Measurements from ENCODE around the gene ZRANB3.

The ZRANB3 gene

DNA sequence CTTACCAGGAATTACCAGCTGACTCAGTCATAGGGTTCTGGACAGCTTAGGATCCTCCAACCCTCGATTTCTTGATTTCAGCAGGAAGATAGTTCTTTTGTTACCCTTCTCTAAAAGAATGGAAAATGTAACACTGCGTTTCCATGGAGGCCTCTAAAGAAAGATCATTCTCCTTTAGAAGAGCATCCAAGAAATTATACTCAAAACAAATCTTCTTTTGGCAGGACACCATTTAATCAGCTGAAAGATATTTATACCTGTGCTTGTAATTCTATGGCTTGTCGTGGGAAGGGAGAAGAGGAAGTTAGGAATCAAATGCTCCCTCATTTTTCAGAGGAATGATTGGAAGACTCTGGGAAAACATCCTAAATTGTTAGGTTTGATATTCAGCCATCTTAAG, 348.4 kb downstream of the ZRANB3 start:
- in situ Hi-C loops (cut with MboI; ENCODE audit: low sequenced_read_pairs) = no loop called here

DNA sequence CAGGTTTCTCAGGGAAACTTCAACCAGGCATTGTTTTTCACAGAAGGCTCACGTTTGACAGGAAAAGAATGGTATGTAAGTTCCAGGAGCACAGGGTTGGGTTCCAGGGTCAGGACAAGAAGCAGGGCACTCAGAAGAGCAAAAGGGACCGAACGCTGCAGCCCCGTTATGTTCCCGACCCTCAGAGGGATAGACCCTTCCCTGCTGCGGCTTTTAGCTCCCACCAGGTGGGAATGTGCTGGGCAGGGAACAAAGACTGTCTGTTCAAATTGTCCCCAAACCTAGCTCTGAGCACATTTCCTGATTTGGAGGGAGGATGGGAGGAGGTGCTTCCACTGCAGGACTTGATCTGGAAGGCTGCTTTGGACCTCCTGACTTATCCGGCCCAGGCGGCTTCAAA, 348.8 kb downstream of the ZRANB3 start:
- in situ Hi-C loops (cut with MboI; ENCODE audit: low sequenced_read_pairs) = no loop called here

DNA sequence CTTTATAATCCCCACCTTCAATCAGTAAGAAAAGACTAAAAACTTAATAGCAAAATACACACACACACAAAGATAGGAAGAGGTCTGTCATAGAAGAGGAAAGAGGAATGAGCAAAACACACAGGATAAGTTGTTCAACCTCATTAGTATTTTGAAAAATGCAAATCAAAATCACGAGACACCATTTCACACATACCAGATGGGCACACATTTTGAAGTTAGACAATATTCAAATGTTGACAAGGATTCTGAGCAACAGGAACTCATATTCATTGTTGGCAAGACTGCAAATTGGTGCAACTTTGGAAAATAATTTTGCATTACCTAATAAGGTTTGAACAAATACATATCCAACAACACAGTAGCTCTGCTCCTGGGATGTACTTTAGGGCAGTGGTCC, 351.3 kb downstream of the ZRANB3 start:
- in situ Hi-C loops (cut with MboI; ENCODE audit: low sequenced_read_pairs) = no loop called here

DNA sequence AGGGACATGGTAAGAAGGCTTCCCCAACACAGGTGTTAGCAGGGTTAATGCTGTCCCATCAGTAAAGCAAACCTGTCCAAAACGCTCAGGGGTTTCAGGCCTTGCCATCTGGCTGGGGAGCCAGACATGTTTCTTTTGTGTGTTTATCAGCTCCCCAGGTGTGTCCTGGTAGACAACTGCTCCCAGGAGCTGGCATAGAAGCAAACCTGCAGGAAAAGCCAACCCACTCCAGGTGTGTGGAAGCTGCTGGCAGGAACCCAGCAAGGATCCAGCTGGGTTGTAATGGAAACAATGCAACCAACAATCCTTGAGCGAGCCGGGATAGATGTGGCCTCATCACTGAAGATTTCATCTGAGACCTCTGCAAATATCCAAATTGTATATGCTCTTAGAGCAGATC, 355.8 kb downstream of the ZRANB3 start:
- in situ Hi-C loops (cut with MboI; ENCODE audit: low sequenced_read_pairs) = no loop called here

DNA sequence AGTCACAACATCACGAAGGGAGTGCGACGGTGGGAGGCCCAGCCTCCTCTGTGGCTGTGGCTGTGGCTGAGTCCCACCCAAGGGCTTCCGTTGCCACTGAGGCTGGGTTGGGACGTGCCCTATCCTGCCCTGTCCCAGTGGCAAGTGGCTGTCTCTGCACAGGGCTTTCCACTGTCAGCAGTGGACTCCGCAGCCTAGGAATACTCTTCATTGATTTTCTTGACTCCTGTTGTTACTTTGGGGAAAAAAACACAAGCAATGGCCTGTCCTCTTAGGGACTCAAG, 356.3 kb downstream of the ZRANB3 start:
- in situ Hi-C loops (cut with MboI; ENCODE audit: low sequenced_read_pairs) = no loop called here

DNA sequence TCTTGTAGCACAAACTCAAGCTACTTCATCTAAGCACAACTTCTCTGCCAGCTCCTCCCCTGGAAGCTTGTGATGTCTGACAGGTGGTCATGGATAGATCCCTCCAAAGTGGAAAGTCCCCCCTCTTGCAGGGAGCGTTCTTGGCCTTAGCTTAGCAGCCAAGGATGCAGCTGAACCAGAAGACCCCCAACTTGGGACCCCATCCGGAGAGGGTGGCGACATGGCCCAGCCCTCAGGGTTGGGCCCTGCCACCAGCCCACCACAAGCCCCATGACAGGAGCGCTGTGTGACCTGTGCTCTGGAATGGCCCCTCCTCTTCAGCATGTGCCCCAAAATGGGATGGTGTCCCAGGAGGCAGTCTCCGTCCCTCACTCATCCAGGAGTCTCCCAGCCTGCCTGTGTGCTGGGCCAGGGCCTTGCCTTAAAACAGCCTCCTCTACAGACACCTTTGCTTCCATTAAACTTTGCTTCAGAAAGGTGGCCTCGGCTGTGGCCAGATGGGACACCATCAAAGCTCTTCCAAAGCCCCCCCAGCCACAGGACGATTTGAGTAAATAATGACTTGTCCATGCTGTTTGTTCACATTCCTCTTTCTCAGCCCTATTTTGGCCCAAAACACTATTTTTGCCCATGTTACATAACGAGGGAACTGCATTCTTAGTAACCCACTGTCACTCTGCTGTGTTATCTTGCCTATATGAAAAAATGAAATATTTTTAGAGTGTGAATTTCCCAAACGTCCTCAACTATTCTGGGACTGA, 356.8 kb downstream of the ZRANB3 start:
- in situ Hi-C loops (cut with MboI; ENCODE audit: low sequenced_read_pairs) = no loop called here

DNA sequence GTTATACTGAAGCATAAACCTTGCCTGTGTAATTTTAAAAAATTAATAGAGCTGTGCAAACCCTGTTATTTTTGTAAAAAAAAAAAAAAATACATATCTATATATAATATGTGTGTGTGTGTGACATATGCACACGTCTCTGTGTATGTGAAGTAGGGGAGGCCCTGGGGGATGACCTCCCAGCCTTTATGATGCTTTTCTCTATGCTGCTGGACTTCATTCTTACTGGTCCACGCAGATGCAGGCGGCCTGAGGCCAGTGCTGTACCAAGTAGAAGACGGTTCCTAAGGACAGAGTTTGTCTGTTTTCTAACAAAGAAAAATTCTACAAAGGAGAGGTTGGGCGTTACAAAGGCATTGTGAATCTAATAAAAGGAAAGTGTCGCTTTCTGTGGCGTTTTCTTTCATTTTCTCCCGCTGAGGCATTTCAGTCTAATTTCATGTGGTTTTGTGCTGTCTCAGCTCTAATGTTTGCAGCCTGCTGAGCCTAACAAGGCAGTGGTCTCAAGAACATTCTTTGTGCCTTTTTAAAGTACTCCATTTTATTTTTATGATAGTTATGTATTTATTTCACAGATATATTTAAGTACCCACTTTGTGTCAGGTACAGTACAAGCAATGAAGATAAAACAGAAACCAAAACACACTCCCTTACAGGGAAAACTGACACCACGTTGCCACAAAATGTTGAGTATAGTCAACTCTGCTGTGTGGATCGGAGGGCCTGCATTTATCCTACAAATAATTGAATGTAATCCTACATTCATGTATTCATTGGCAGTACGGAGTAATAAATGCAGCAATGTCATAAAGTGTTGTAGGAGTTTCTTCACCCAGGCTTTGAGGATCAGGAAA, 360.9 kb downstream of the ZRANB3 start:
- in situ Hi-C loops (cut with MboI; ENCODE audit: low sequenced_read_pairs) = no loop called here

DNA sequence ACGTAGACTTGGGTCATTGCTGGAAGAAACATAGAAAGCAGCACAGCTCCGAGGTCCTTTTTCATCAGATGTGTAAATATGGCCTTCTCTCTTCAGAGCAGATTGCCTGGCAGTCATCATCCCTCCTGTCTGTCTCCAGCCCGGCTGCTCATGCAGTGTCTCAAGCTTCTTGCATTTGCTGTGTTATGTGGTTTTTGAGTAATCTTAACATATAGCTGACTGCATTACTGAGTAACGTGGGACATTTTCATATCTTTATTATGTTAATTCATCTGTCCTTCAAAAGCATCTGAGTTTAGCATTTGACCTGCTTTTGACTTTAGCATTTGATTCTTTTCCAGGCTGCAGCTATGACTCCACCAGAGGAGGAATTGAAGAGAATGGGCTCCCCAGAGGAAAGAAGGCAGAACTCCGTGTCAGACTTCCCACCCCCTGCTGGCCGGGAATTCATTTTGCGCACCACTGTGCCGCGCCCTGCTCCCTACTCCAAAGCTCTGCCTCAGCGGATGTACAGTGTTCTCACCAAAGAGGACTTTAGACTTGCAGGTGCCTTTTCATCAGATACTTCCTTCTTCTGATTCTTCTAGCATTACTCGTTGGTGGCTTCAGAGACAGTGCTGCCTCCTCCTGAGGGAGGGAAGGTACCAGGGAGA, 362.7 kb downstream of the ZRANB3 start:
- in situ Hi-C loops (cut with MboI; ENCODE audit: low sequenced_read_pairs) = no loop called here

DNA sequence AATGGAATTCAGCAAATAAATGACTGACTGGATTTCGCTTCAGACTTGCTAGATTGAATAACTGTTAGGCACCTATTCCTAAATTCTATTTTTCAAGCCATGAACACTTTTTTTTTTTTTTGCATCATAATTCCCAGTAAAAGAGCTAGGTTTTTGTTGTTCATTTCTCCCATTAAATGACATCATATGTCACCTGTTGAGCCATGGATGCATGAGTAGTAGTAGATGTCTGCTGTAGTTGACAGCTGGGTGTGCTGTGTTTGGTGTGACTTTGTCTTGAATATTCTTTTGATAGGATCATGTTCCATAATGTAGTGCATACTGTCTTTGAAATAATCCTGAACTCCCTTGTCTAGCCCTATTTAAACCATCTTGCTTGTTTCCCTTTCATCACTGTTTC, 363.7 kb downstream of the ZRANB3 start:
- in situ Hi-C loops (cut with MboI; ENCODE audit: low sequenced_read_pairs) = no loop called here

DNA sequence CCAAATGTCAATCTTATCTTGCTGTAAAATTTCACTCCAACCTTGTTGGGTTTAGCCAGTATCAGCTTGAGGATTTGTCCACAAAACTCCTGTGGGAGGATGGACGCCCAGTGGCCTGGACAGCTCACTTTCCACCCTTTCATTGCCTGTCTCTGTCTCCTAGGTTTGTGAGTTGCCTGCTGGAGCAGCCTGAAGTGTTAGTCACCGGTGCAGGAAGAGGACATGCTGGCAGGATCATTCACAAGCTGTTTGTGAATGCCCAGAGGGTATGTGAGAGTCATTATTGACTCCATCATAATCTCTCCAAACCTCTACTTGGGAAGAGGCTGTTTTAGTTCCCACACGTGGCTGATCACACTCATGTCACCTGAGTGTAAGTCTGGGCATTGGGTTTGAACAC, 366.6 kb downstream of the ZRANB3 start:
- in situ Hi-C loops (cut with MboI; ENCODE audit: low sequenced_read_pairs) = no loop called here

DNA sequence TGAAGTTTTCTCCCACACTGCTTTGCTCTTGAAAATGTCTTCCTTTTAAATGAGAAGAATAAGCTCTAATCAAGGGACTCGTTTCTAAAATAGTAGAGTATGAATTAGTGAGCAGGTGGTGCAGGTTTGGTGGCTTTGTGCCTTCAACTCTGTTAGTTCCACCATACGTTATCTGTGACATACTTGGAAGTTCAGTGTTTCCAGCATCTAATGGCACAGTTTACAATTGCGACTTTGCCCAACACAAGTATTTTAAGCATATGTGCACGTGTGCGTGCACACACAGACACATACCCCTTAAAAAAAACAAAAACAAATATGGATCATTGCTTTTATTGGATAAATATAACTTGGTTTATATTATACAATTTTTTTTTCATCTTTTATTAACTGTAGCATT, 367.1 kb downstream of the ZRANB3 start:
- in situ Hi-C loops (cut with MboI; ENCODE audit: low sequenced_read_pairs) = no loop called here

DNA sequence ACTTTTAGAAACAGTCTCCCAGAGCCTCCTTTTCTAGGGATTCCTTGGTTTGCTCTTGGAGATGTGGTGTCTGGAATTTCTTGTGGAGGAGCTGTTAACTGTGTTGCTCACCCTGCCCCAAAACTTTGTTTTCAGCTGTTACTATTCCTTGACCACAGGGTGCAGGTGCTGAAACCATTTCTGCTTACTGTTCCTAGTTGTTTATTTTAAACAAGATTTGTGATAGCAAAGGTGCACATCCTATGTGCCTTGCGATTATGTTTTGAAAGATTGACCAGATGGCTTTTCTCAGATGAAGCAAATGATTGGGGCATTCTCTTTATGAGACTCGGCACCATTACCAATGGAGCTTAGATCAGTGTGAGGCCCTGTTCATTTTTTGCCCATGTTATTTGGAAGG, 367.7 kb downstream of the ZRANB3 start:
- in situ Hi-C loops (cut with MboI; ENCODE audit: low sequenced_read_pairs) = no loop called here

DNA sequence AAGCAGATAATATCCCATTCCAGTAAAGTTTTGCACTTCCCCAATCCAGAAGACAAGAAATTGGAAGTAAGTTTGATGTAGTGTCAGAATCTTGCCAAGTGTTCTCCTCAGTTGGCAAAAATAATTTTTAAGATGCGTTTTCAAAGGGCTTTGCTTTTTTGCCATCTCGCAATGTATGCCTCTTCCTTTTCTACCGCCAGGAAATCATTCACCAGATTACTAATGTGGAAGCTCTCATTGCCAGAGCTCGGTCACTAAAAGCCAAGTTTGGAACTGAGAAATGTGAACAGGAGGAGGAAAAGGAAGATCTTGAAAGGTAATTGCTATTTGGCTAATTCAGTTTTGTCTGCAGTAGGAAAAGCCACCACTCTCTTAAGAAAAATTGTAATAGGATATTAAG, 368.2 kb downstream of the ZRANB3 start:
- in situ Hi-C loops (cut with MboI; ENCODE audit: low sequenced_read_pairs) = no loop called here

DNA sequence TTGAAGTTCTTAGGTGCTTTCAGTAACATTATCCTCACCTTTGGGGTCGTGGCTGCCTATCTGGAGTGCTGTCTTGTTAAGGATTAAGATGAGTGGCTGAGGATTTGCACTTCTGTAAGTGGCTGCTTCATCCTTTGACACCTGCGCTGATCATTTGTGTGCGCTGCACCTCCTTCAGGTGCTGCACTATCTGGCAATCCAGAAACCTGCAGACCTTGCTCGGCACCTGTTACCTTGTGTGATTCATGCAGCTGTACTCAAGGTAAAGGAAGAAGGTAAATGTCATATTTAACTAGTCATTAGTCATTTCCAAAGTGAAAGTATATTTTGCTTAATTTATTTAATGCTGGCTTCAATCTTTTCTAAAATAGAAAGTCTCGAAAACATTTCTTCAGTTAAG, 368.6 kb downstream of the ZRANB3 start:
- in situ Hi-C loops (cut with MboI; ENCODE audit: low sequenced_read_pairs) = no loop called here

DNA sequence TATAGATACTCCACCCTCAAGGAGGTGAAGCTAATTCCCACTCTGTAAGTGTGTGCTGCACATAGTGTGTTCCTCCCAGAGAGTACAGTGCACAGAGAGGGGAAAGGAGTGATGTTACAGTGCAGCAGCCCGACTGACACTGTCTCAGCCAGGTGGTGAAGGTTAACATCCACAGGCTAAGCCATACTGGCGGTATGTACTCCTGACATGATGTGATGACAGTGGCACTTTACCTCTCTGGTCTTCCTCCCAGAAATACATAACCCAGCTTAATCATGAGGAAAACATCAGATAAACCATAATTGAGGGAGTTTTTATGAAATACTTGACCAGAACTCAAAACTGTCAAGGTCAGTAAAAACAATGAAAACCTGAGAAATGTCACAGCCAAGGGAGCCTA, 371.8 kb downstream of the ZRANB3 start:
- in situ Hi-C loops (cut with MboI; ENCODE audit: low sequenced_read_pairs) = no loop called here

DNA sequence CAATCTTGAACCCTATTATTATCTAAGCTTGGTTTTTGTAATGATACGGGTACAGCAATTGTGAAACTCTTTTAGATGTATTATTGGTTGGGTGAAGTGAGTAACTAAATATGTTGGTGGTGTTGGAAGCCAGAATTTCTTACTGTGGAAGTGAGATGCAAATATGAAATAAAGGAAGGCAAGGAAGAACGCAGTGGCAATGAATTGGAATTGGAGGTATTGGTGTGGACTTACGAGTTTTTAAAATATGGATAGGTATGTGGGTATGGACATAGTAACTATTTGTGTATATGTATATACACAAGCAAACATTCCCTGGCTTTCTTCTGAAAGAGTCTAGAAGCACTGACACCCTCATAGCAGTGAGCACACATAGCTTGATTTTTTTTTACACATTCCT, 373.2 kb downstream of the ZRANB3 start:
- in situ Hi-C loops (cut with MboI; ENCODE audit: low sequenced_read_pairs) = no loop called here

DNA sequence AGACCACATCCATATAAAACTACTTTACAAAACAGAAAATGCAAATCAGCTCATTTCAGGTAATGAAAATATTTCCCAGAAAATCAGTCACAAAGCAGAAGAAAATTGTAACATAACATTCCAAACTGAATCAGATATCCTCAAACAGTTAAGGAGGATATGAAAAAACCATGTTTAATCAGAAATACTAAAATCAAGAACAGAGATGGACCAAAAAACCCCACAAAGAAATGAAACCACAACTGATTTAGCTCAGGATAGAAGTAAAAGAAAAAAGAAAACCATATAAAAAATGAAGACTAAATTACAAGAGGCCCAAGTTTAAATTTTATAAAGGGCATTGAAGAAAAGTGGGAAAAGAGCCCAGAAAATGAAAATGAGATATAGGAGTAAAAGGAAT, 376.1 kb downstream of the ZRANB3 start:
- in situ Hi-C loops (cut with MboI; ENCODE audit: low sequenced_read_pairs) = no loop called here

DNA sequence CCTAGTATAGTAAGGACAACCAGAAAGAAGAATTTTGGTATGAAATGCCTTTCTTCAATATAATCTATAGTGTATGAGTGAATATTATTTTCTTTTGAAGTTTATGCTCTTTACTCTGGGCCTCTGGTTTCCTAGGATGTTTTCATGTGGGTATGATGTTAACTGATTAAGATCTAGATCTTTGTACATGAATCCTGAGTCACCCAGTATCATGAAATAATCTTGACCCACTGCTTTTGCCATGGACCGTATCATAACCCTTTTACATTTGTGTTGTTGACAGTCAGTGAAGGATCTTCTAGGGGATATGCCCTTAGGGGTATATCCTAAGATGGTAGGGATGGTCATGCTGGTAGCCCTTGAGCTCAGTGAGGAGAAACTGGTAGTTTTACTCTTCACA, 378.7 kb downstream of the ZRANB3 start:
- in situ Hi-C loops (cut with MboI; ENCODE audit: low sequenced_read_pairs) = no loop called here

DNA sequence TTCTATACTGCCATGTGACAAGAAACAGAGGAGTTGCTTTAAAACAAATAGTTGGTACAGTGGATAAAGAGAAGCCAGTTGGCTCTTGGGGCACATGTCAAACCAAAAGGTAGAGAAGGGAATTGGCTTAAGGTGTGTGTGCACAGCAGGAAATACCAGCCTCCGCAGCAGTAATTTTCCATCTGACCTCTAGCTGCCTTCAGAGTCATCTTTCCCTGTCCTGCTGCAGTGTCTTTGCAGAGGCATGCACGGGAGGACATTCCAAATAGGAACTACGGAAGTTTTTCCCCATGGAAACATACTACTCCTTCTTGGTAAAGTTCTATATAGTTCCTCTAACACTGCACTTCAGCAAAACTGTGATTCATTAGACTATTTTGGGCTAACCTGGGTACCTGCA, 379.4 kb downstream of the ZRANB3 start:
- in situ Hi-C loops (cut with MboI; ENCODE audit: low sequenced_read_pairs) = no loop called here

DNA sequence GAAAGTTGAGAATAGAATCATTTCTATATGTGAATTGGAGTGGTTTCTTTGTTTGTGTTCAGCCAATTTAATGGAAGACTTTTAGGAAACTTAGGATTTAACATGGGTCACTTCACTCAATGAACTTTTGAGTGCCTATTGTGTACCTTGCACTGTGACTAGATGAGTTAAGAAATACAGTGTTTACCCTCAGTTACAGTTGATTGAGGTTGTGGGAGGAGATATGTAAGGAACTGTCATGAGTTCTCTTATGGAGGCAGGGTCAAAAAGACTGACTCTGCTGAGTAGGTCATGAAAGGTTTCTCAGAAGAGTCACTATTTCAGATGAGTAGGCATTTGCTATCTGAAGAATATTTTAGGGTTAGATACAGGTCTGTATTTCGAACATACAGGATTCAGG, 380.3 kb downstream of the ZRANB3 start:
- in situ Hi-C loops (cut with MboI; ENCODE audit: low sequenced_read_pairs) = no loop called here

DNA sequence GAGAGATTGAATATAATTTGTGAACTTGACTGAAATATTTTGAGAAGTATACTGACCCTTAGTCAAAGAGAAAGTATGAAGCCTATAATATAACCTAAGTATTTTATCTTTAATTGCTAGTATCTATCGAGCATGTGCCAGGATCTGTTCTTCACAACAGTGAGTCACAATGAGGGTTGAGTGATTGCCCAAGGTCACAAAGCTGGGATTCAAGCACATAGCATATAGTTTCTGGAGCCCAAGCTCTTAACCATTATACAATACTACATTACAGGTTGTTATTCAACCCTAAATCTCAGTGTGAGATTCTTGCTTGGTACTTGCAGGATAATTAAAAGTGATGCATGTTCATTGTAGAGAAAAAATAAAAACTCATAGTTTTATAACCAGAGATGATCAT, 381.8 kb downstream of the ZRANB3 start:
- in situ Hi-C loops (cut with MboI; ENCODE audit: low sequenced_read_pairs) = no loop called here

DNA sequence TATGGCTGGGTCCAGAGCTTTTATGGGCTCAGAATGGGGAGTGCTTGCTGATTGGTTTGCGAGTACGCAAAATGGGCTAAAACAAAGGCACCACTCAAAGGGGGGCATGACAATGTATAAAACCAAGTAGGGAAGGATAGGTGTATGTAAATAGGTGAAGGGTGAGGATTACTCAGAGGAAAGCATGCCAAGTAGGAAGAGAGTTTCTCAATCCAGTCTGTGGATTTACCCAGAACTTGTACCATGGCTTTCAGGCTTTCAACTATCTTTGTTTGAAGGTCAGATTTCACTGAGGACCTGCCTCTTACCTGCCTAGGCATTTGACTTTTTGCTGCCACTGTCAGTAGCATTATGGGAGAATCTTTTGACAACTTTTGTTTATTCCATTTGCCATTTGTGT, 386.7 kb downstream of the ZRANB3 start:
- in situ Hi-C loops (cut with MboI; ENCODE audit: low sequenced_read_pairs) = no loop called here

Measured in HL-60/S4 treated with retinoic acid at 250 ng/mL for 4 days and 3 days (cell line).